GM19240 (cell line): ENCODE measurements around the gene PHLPP1.

Experiments used
- DNase-seq: peaks from one replicate; pipeline ENCODE4 v3.0.0; 2011; ENCODE audit warnings: low spot score; ENCODE audit not compliant: insufficient read length

Gene PHLPP1

DNA sequence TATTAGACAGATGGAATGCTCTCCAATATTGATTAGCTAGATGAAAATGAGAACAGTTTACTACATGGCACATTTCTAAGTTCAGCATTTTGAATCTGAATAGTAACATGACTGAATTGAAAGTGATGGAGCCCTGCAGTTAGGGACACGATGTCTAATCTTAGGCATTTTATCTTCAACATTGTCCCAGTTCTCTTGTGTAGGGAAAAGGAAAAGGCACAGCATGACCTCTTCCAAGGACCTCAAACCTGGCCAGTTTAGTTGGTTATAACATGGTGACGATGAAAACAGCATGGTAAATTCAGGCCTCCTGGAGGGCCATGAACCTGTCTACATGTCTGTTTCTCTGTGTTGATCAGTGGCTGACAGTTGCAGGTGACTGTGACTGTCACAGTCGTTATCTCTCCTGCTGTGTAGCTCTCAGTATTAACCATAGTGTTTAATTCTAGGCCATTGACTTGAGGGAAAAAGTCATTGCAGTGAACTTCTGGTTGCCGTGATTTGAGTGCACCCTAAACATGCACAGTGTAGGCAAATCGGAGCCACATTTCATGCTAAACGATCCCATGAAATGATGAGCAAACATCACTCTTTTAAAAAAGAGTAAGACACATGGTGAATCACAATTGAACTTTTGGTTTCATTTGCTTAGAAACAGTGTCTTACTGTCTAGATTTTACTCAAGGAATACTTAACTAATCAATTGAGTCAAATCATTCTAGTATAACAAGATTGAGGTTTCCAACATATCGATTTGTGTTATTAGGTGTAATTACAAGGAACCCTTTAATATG lies 129.7 kb downstream of the PHLPP1 start:
- DNase-seq = no peak

DNA sequence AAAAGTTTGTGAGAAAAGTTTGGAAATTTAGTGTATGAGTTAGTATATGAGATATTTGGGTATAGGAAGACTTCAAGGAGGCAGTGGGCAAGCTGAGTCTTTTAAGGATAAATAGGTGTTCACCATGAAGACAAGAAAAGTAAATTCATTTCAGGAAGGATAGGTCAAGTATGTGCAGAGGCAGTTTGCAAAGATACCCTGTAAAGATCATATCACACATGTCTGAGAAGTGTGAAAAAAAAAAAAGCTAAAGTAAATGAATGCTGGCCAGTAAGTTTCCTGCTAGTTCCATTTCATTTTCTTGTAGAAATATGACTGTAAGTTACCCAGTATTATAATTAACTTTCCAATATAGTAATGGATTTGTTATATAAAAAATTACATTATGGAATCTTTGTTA lies 131.0 kb downstream of the PHLPP1 start:
- no peak for DNase-seq

DNA sequence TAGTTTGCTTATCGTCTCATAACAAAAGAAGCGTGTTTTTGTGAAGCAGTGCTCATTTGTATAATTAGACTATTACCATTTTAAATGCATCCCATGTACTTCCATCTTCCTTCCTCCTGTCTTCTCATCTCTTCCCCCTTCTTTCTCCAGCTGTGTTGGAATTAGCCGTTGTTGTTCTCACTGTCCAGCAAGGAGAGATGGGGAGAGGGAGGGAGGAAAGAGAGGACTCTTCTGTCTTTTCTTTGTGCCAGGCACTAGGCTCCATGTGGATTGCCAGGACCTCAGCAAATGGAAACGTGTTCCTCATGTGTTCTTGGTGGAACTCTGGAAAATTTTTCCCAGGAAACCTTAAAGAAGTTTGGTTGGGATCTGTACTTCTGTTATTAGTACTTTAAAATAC lies 131.7 kb downstream of the PHLPP1 start:
- no peak for DNase-seq

GRCh38 chr18:62848946-62849345 lies 133.6 kb downstream of the PHLPP1 start:
- no peak for DNase-seq

GRCh38 chr18:62850619-62851306 lies 135.4 kb downstream of the PHLPP1 start:
- no peak for DNase-seq

GRCh38 chr18:62852851-62853250 lies 137.5 kb downstream of the PHLPP1 start:
- DNase-seq = no peak

GRCh38 chr18:62856294-62856693 lies 141.0 kb downstream of the PHLPP1 start:
- no peak for DNase-seq

DNA sequence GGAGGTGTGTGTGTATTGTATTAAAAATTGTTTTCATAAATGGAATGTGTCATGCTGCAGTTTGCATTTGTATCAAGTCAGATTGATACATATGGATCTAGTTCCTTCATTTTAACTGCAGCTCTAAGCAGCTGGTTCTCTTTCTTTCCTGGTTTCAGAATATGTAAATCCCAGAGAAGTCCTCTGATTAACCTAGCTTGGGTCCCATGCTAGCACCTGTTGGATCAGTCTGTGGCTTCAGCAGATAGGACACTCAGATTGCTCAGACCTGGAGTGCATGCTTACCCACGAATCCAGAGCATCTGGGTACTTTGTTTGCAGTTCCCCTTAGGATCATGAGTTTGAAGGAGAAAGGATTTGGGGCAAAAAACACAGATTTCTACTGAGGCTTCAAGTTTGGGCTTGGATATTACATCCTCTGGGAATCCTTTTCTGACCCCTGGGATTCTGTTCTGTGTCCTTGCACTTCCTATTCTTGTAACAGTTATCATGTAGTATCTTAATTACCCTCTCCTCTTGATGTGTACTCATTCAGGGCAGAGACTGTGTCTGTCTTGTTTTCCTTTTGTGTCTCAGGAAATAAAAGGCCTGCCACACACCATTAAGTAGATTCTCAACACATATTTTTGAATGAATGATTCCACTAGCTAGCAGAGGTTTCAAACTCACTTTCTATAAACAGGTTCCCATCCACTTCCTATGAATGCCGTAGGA lies 142.1 kb downstream of the PHLPP1 start:
- no peak for DNase-seq

DNA sequence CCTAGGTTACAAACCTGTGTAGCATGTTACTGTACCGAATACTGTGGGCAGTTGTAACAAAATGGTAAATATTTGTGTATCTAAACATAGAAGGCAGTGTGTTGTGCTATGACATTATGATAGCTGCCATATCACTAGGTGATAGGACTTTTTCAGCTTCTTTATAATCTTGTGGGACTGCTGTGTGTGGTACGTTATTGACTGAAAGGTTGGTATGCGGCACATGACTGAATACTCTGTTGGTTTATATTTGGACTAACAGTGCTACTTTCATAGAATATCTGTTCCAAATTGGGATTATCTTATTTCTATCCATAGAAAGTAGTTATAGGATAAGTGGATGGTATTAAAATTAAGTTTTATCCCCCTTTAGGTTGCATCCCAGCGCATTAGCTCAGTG lies 144.7 kb downstream of the PHLPP1 start:
- DNase-seq = no peak

DNA sequence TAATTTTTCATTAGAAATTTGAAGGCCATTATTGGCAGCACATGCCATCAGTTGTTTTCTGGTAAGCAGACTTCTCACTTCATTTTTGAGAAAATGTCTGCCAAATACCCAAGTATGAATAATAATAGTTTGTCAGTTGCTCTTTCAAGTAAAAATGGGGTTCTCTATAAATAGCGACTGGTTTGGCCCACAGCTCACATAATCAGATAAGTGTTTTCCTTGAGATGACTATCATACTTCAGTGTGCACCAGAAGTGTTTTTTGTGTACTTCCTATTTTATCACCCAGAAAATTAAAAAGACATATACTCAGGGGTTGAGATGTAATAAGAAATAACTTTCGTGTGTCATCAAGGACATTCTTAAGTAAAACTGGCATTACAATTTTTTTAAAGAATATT lies 147.1 kb downstream of the PHLPP1 start:
- no peak for DNase-seq

DNA sequence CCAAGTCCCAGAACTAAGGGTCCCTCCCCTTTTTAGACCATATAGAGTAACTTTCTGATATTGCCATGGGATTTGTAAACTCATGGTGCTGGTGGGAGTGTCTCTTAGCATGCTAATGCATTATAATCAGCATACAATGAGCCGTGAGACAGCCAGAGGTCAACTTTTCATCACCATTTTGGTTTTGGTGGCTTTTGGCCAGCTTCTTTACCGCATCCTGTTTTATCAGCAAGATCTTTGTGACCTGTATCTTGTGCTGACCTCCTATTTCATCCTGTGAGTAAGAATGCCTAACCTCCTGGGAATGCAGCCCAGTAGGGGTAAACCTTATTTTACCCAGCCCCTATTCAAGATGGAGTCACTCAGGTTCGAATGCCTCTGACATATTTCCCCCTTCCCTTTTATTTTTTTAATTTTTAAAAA lies 148.2 kb downstream of the PHLPP1 start:
- no peak for DNase-seq

DNA sequence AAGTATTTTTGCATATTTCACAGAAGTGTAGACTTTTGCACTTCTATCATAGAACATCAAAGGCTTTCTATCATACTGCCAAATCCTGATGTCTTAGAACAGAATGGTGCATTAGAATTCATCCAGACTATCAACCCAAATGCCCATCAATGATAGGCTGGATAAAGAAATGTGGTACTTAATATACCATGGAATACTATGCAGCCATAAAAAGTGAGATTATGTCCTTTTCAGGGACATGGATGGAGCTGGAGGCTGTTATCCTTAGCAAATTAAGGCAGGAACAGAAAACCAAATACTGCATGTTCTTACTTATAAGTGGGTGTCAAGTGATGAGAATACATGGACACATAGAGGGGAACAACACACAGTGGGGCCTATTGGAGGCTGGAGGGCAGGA lies 150.2 kb downstream of the PHLPP1 start:
- DNase-seq = no peak

DNA sequence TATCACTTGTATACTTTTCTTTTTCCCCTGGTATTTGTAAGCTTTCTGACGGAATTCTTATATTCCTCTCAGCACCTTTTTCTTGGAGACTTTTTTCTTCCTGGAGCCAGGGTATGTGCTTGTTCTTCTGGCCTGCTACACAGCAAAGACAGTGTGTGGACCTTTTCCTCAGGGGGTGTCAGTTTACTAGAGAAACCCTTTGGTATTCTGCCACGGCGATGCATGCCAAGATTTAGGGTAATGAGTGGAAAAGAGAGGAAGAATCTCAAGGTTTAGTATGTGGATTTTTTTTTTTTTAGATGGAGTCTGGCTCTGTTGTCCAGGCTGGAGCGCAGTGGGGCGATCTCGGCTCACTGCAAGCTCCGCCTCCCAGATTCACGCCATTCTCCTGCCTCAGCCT lies 152.2 kb downstream of the PHLPP1 start:
- no peak for DNase-seq

DNA sequence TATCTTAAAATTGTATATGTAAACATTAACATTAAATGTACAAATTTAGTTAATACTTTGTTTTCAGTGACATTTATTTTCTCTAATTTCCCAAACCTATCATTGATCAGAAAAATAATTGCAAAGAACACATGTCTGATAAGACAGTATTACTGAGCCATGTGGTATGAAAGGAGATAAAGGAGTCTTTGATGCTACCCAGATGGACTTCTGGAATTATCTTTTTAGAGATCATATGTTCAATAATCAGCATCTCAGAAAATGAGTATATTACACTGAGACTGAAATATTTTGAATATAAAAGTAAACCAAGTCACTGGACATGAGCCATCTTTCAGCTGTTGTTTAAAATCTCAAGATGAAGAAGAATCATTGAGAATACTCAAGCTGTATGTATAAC lies 153.3 kb downstream of the PHLPP1 start:
- no peak for DNase-seq

GRCh38 chr18:62870643-62871042 lies 155.3 kb downstream of the PHLPP1 start:
- DNase-seq = no peak

DNA sequence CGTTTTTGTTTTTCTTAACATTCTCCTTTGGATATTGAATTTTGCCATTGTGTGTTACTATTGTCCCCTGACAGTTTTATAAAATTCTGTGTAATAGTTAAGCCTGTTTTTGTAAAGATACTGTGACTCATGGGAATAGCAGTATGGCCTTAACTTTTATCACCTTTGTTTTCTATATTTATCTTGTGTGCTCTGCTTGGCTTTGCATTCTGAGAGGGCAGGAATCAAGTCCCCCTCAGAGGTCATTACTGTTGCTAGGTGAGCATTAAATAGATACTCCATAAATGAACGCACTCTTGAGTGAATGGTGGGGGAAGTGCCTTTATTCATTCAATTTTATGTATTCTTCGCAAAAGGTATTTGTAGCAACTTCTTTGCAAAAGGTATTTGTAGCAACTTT lies 160.0 kb downstream of the PHLPP1 start:
- no peak for DNase-seq

DNA sequence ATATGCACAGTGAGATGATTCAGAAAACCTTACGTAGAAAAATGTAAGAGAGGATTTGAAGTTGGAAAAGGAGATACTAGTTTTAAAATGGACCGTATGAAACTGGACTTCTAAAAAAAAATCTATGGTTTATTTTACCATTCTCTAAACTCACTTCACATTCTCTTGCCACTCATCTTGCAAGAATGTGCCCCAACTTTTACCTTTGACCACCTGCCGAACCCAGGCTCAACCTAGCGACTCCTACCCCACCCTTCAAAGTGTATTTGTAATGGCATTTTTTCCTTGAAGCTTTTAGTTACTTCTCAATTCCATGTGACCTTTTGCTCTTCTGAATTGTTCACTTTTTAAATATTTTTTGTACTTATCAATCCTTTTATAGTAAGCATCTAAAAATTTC lies 160.8 kb downstream of the PHLPP1 start:
- no peak for DNase-seq

- DNase-seq = no peak
Measured at GRCh38 chr18:62876828-62877227, 161.5 kb downstream of the PHLPP1 start.

- no peak for DNase-seq
Measured at GRCh38 chr18:62877411-62878221, 162.3 kb downstream of the PHLPP1 start.

DNA sequence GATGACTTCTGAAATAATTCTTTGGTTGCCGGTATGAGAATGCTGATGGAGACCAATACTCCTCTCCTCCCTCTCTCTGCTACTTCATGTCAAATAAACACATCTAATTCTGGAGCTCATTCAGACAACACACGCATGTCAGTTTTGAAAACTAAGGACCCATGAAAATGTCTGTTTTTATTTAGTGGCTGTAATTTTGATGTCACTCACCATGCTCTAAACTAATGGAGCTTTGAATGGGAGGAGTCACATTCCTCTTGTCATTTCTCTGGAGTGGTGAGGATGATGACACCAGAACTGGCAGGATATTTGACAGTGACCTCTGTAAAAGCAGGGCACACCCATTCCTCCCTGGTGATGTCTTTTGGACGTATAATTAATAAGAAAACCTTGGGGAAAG lies 163.0 kb downstream of the PHLPP1 start:
- DNase-seq = no peak

GRCh38 chr18:62880034-62880433 lies 164.7 kb downstream of the PHLPP1 start:
- no peak for DNase-seq
